ENCODE measurements around the gene PI16. TPM values are rescaled to one million over a fixed set of nuclear protein-coding genes. Genes with fewer than 3 reads are reported as not detected.

The PI16 gene
- total and polyA plus RNA-seq, 2 donors (not counting 3 experiments of a cell fraction or from before 2014, with no cell fraction given): 0.14 TPM; not detected in 1

DNA sequence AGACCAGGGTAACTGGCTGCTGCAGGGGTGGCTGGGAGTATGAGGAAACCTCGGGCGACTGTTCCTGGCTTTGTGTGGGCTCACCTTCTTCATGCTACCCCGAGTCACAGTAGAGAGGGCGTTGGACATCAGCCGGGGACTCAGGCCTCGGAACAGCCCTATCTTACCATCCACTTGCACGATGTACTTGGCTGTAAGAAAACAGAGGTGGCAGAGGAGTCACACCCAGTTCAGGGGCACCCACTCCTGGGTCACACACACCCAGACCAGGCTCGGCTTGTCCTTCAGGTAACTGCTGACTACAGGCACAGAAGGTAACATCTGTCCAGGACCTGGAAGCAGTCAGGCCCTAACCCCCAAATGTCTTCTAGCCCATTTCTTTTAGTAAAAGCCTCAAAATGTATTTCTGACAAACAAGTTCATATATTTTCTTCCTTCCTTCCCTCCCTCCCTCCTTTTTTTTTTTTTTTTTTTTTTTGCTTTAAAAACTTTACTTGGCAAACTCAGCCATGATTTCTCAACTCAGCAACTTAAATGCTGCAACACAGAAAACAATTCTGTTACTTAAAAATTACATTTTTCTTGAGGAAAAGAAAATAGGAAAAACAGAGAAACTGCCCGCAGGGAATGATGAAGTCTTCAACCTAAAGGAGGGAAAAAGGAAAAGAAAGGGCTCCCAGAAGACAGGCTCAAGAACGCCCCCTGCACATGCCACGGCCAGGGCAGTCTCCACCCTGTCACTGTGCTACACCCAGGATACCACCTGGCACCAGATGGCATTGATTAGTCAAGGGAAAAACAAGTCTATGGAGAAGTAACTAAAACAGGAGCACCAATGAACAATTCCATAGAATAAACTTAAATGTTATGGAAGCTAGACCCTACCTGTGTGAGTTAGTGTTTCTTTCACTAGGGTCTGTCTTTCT, 24.1 kb downstream of the PI16 start:
- no peaks in the 10 kb centered on the region for H4K20me1 ChIP-seq (replicated peaks; ENCODE audit: control insufficient read depth, extremely low read depth, insufficient read depth, low read length)
- no peak overlapping the region for H2AFZ ChIP-seq (ENCODE audit: low read depth, low read length)
- DNase-seq (ENCODE audit: low read depth, low spot score) (no peak), FAIRE-seq (no peak)
- no peaks in the 10 kb centered on the region for H3K9me3 ChIP-seq (replicated peaks; ENCODE audit: control insufficient read depth, insufficient read depth, low read length)
- CTCF ChIA-PET: interaction anchor here (0.6 to 5.3 kb wide), 11 partner anchors 7 to 232 kb away, joined by 3 to 40 read pairs (median 4); partner anchors contain the start of genes C6orf89 and MTCH1
- dilution Hi-C loops (cut with MboI; ENCODE audit: extremely low pct_ligation_motif_present, low sequenced_read_pairs) (no loop called here), intact Hi-C loops (cut with micrococcal nuclease) (loop anchor here (1.0 kb wide), 2 partner anchors 93 to 127 kb away; partner anchors contain the start of gene C6orf89)
- no peak overlapping the region for H3K9ac ChIP-seq (replicated peaks; ENCODE audit: extremely low read depth, insufficient read depth, low read length)
- H3K4me3 ChIP-seq (replicated peaks in 1 of 3; ENCODE audit: insufficient read depth in 1 of 3, low read depth in 1 of 3, low read length in 3 of 3): no peak overlapping the region
- no peak overlapping the region for H3K27ac ChIP-seq (ENCODE audit: insufficient read depth, low read depth, low read length)
- peaks cover 23 to 57% of the 10 kb centered on the region in 2 experiments for H3K36me3 ChIP-seq (ENCODE audit: control insufficient read depth in 2 of 2, extremely low read depth in 1 of 2, insufficient read depth in 2 of 2, low read length in 2 of 2)
- H3K9me1 ChIP-seq (replicated peaks; ENCODE audit: control insufficient read depth, extremely low read depth, insufficient read depth, low read length): no peaks in the 10 kb centered on the region
- no TSS peak for BruUV-seq (replicated peaks)
- POLR2A ChIA-PET: no interaction called here
- no peak overlapping the region for H3K4me2 ChIP-seq (ENCODE audit: insufficient read depth, low read length)
- peaks cover 57% of the 10 kb centered on the region for H3K79me2 ChIP-seq (ENCODE audit: control insufficient read depth, insufficient read depth, low read length)
- peaks cover 11% of the 10 kb centered on the region for H3K4me1 ChIP-seq (ENCODE audit: control insufficient read depth, extremely low read depth, insufficient read depth, low read length)
- TF ChIP-seq POLR2AphosphoS5 (IDR thresholded peaks at IDR 0.05; ENCODE audit: insufficient read depth, low read depth, low read length) (no peak), EZH2 (IDR thresholded peaks at IDR 0.05; ENCODE audit: borderline replicate concordance, low read depth, low read length, severe bottlenecking) (no peak), JUN (IDR thresholded peaks at IDR 0.05; ENCODE audit: borderline replicate concordance, insufficient read depth, insufficient read length, low read depth) (no peak), FOS (IDR thresholded peaks at IDR 0.05; ENCODE audit: borderline replicate concordance, insufficient read depth, low read length) (no peak), MYC (IDR thresholded peaks at IDR 0.05; ENCODE audit: low read depth, low read length) (no peak), POLR2A (IDR thresholded peaks at IDR 0.05; ENCODE audit: low read depth, low read length) (no peak), GATA2 (IDR thresholded peaks at IDR 0.05; ENCODE audit: insufficient read depth, insufficient read length, low read depth, low read length) (no peak)
- TF ChIP-seq, protein P1, sequence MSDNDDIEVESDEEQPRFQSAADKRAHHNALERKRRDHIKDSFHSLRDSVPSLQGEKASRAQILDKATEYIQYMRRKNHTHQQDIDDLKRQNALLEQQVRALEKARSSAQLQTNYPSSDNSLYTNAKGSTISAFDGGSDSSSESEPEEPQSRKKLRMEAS (IDR thresholded peaks at IDR 0.05; ENCODE audit: insufficient read depth, insufficient read length): no peak
- TF ChIP-seq, protein P2, sequence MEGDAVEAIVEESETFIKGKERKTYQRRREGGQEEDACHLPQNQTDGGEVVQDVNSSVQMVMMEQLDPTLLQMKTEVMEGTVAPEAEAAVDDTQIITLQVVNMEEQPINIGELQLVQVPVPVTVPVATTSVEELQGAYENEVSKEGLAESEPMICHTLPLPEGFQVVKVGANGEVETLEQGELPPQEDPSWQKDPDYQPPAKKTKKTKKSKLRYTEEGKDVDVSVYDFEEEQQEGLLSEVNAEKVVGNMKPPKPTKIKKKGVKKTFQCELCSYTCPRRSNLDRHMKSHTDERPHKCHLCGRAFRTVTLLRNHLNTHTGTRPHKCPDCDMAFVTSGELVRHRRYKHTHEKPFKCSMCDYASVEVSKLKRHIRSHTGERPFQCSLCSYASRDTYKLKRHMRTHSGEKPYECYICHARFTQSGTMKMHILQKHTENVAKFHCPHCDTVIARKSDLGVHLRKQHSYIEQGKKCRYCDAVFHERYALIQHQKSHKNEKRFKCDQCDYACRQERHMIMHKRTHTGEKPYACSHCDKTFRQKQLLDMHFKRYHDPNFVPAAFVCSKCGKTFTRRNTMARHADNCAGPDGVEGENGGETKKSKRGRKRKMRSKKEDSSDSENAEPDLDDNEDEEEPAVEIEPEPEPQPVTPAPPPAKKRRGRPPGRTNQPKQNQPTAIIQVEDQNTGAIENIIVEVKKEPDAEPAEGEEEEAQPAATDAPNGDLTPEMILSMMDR (IDR thresholded peaks at IDR 0.05; ENCODE audit: extremely low read depth in 1 of 2, insufficient read depth in 1 of 2, low read depth in 1 of 2, low read length in 2 of 2): no peak
- H3K27me3 ChIP-seq (ENCODE audit: control insufficient read depth in 2 of 2, insufficient read depth in 2 of 2, low read length in 2 of 2): no peaks in the 10 kb centered on the region
